Measurements from ENCODE around the gene HEXD. TPM values are rescaled to one million over a fixed set of nuclear protein-coding genes. Genes with fewer than 3 reads are reported as not detected.
"Not testable (repeated sequence)": the region's sequence is repeated elsewhere in the genome, so short reads cannot be mapped to it uniquely, and the experiment has no call there.

HEXD gene
- total and polyA plus RNA-seq, 2 experiments from 2014 or later: 5.7 to 5.9 TPM

DNA sequence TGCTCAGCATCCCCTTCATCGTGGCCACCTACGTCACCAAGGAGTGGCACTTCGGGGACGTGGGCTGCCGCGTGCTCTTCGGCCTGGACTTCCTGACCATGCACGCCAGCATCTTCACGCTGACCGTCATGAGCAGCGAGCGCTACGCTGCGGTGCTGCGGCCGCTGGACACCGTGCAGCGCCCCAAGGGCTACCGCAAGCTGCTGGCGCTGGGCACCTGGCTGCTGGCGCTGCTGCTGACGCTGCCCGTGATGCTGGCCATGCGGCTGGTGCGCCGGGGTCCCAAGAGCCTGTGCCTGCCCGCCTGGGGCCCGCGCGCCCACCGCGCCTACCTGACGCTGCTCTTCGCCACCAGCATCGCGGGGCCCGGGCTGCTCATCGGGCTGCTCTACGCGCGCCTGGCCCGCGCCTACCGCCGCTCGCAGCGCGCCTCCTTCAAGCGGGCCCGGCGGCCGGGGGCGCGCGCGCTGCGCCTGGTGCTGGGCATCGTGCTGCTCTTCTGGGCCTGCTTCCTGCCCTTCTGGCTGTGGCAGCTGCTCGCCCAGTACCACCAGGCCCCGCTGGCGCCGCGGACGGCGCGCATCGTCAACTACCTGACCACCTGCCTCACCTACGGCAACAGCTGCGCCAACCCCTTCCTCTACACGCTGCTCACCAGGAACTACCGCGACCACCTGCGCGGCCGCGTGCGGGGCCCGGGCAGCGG is 43.4 kb upstream of the HEXD start:
- H3F3A ChIP-seq (ENCODE audit: insufficient read depth): no peaks in the 10 kb centered on the region
- H2AFZ ChIP-seq: no peak overlapping the region
- DNase-seq: no peak
- WGBS, 2 experiments (ENCODE audit: low coverage in 1 of 2, low lambda C conversion rate in 2 of 2, missing lambda C conversion rate in 2 of 2): 74 to 75% methylated on average over 71 to 79 of the region's 79 CpGs
- H3K4me1 ChIP-seq (ENCODE audit: insufficient read depth): no peaks in the 10 kb centered on the region
- H4K20me1 ChIP-seq (ENCODE audit: insufficient read depth): no peaks in the 10 kb centered on the region
- H3K79me2 ChIP-seq (ENCODE audit: insufficient read depth): no peaks in the 10 kb centered on the region
- no peaks in the 10 kb centered on the region for H3K9me3 ChIP-seq (ENCODE audit: low read depth)
- TF ChIP-seq EZH2 (IDR thresholded peaks at IDR 0.05; ENCODE audit: insufficient read depth, poor library complexity, severe bottlenecking) (no peak), EZH2phosphoT487 (IDR thresholded peaks at IDR 0.05; ENCODE audit: insufficient read depth, low read depth) (no peak)
- H3K9ac ChIP-seq: no peak overlapping the region
- H3K27ac ChIP-seq: no peak overlapping the region
- no peaks in the 10 kb centered on the region for H3K9me2 ChIP-seq (ENCODE audit: insufficient read depth)
- in situ Hi-C loops (cut with MboI): no loop called here
- H3K27me3 ChIP-seq (replicated peaks; ENCODE audit: insufficient read depth): peaks cover 37% of the 10 kb centered on the region
- H3K4me3 ChIP-seq: no peak overlapping the region
- H3K4me2 ChIP-seq (ENCODE audit: unreplicated experiment): no peak overlapping the region
- no peaks in the 10 kb centered on the region for H3K36me3 ChIP-seq (ENCODE audit: low read depth)

GRCh38 chr17:82375359-82376041 is 42.6 kb upstream of the HEXD start:
- H3K36me3 ChIP-seq (ENCODE audit: low read depth): no peaks in the 10 kb centered on the region
- H3K79me2 ChIP-seq (ENCODE audit: insufficient read depth): no peaks in the 10 kb centered on the region
- no peak for DNase-seq
- H3K27ac ChIP-seq: no peak overlapping the region
- no peak overlapping the region for H3K9ac ChIP-seq
- H3K4me3 ChIP-seq: no peak overlapping the region
- H3K4me1 ChIP-seq (ENCODE audit: insufficient read depth): no peaks in the 10 kb centered on the region
- TF ChIP-seq EZH2 (IDR thresholded peaks at IDR 0.05; ENCODE audit: insufficient read depth, poor library complexity, severe bottlenecking): no peak
- TF ChIP-seq EZH2phosphoT487 (IDR thresholded peaks at IDR 0.05; ENCODE audit: insufficient read depth, low read depth): no peak
- no peak overlapping the region for H2AFZ ChIP-seq
- H3F3A ChIP-seq (ENCODE audit: insufficient read depth): no peaks in the 10 kb centered on the region
- H3K9me2 ChIP-seq (ENCODE audit: insufficient read depth): no peaks in the 10 kb centered on the region
- H3K9me3 ChIP-seq (ENCODE audit: low read depth): no peaks in the 10 kb centered on the region
- no peaks in the 10 kb centered on the region for H4K20me1 ChIP-seq (ENCODE audit: insufficient read depth)
- no peak overlapping the region for H3K4me2 ChIP-seq (ENCODE audit: unreplicated experiment)
- H3K27me3 ChIP-seq (replicated peaks; ENCODE audit: insufficient read depth): peaks cover 34% of the 10 kb centered on the region
- in situ Hi-C loops (cut with MboI): no loop called here
- 75 to 83% methylated on average over 34 to 46 of the region's 46 CpGs for WGBS, 2 experiments (ENCODE audit: low coverage in 1 of 2, low lambda C conversion rate in 2 of 2, missing lambda C conversion rate in 2 of 2)

DNA sequence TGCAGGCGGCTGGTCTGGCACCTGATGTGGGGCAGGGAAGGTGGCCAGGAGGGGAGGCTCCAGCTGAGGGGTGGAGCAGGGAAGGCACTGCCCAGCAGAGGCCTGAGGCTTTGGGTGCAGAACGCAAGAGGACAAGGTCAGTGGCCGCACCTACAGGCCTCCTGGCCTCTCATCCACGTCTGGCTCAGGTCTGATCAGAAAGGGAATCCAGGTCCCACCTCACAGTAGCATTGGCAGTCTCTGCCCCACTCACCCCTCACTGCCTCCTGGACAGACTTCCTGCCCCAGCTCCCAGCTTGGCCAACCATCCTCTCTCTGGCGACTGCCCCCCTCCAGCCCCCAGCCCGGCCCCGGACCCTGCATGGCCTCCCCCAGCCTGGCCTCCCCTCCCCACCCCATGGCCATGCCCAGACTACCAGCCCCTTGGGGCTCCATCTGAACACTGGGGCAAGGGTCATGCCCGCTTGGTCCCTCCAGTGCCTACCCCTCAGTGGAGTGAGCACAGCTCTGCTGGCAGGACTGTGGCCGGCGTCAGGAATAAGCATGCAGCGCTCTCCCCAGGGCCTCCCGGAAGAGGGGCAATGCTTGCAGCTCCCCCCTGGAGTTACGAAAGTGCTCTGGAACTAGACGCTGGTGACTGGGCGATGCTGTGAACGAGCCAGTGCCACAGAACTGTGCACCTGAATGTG is 42.0 kb upstream of the HEXD start:
- H3K79me2 ChIP-seq (ENCODE audit: insufficient read depth): no peaks in the 10 kb centered on the region
- H2AFZ ChIP-seq: no peak overlapping the region
- no peaks in the 10 kb centered on the region for H3K9me2 ChIP-seq (ENCODE audit: insufficient read depth)
- no peak overlapping the region for H3K4me3 ChIP-seq
- 60 to 70% methylated on average over 14 to 16 of the region's 16 CpGs for WGBS, 2 experiments (ENCODE audit: low coverage in 1 of 2, low lambda C conversion rate in 2 of 2, missing lambda C conversion rate in 2 of 2)
- in situ Hi-C loops (cut with MboI): no loop called here
- no peak overlapping the region for H3K9ac ChIP-seq
- no peak overlapping the region for H3K4me2 ChIP-seq (ENCODE audit: unreplicated experiment)
- no peak for DNase-seq
- H3K27ac ChIP-seq: no peak overlapping the region
- H3K36me3 ChIP-seq (ENCODE audit: low read depth): no peaks in the 10 kb centered on the region
- peaks cover 6% of the 10 kb centered on the region; the same call in 1 of the 2 replicates for H3F3A ChIP-seq (ENCODE audit: insufficient read depth)
- no peaks in the 10 kb centered on the region for H4K20me1 ChIP-seq (ENCODE audit: insufficient read depth)
- no peak for TF ChIP-seq EZH2phosphoT487 (IDR thresholded peaks at IDR 0.05; ENCODE audit: insufficient read depth, low read depth)
- no peak for TF ChIP-seq EZH2 (IDR thresholded peaks at IDR 0.05; ENCODE audit: insufficient read depth, poor library complexity, severe bottlenecking)
- H3K4me1 ChIP-seq (ENCODE audit: insufficient read depth): no peaks in the 10 kb centered on the region
- H3K9me3 ChIP-seq (ENCODE audit: low read depth): no peaks in the 10 kb centered on the region
- peaks cover 27% of the 10 kb centered on the region for H3K27me3 ChIP-seq (replicated peaks; ENCODE audit: insufficient read depth)

DNA sequence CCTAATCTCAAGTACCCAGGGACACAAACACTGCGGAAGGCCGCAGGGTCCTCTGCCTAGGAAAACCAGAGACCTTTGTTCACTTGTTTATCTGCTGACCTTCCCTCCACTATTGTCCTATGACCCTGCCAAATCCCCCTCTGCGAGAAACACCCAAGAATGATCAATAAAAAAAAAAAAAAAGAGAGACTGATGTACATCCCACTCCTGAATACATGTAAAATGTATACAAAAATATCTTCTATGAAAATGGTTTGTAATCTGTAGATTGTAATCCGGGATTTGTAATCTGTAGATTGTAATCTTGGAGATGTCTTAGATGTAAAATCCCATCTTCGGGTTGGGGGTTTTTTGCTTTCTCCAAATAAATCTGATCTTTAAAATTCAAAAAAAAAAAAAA is 40.9 kb upstream of the HEXD start:
- DNase-seq; H4K20me1 ChIP-seq (ENCODE audit: insufficient read depth); H3K9ac ChIP-seq; H3F3A ChIP-seq (ENCODE audit: insufficient read depth); H3K36me3 ChIP-seq (ENCODE audit: low read depth); H2AFZ ChIP-seq; H3K79me2 ChIP-seq (ENCODE audit: insufficient read depth); H3K9me2 ChIP-seq (ENCODE audit: insufficient read depth); H3K4me1 ChIP-seq (ENCODE audit: insufficient read depth); in situ Hi-C loops (cut with MboI); H3K4me3 ChIP-seq; H3K4me2 ChIP-seq (ENCODE audit: unreplicated experiment); H3K27ac ChIP-seq; H3K9me3 ChIP-seq (ENCODE audit: low read depth): not testable (repeated sequence)
- H3K27me3 ChIP-seq (replicated peaks; ENCODE audit: insufficient read depth): peaks cover 21% of the 10 kb centered on the region
- 55 to 73% methylated on average over 3 to 5 of the region's 5 CpGs for WGBS, 2 experiments (ENCODE audit: low coverage in 1 of 2, low lambda C conversion rate in 2 of 2, missing lambda C conversion rate in 2 of 2)
